ENCODE data around the gene MVD.
"Not testable (repeated sequence)": the region's sequence is repeated elsewhere in the genome, so short reads cannot be mapped to it uniquely, and the experiment has no call there.

MVD gene

GRCh38 chr16:88680554-88681083 lies 17.7 kb upstream of the MVD start:
- no peak for DNase-seq

- DNase-seq: no peak
Measured at GRCh38 chr16:88678224-88678979, 15.5 kb upstream of the MVD start.

- no peak for DNase-seq
Measured at GRCh38 chr16:88677721-88678120, 14.8 kb upstream of the MVD start.

GRCh38 chr16:88676502-88677242 lies 13.8 kb upstream of the MVD start:
- no peak for DNase-seq

GRCh38 chr16:88673716-88674379 lies 11.0 kb upstream of the MVD start:
- no peak for DNase-seq

- no peak for DNase-seq
Measured at GRCh38 chr16:88672776-88673175, 9.9 kb upstream of the MVD start.

GRCh38 chr16:88671806-88672205 lies 8.9 kb upstream of the MVD start:
- DNase-seq: no peak

GRCh38 chr16:88669980-88670379 lies 7.1 kb upstream of the MVD start:
- DNase-seq: no peak

GRCh38 chr16:88669493-88669892 lies 6.6 kb upstream of the MVD start:
- DNase-seq: not testable (repeated sequence)

GRCh38 chr16:88667461-88667860 lies 4.6 kb upstream of the MVD start:
- DNase-seq: no peak

GRCh38 chr16:88665570-88665969 lies 2.7 kb upstream of the MVD start:
- DNase-seq: no peak

- no peak for DNase-seq
Measured at GRCh38 chr16:88665148-88665547, 2.3 kb upstream of the MVD start.

- DNase-seq: no peak
Measured at GRCh38 chr16:88662222-88662842, 559 bp downstream of the MVD start.

GRCh38 chr16:88661468-88661867 lies 1.4 kb downstream of the MVD start:
- no peak for DNase-seq

- no peak for DNase-seq
Measured at GRCh38 chr16:88659160-88659559, 3.7 kb downstream of the MVD start.

- no peak for DNase-seq
Measured at GRCh38 chr16:88658714-88659113, 4.2 kb downstream of the MVD start.

- no peak for DNase-seq
Measured at GRCh38 chr16:88657371-88657770, 5.5 kb downstream of the MVD start.

GRCh38 chr16:88656291-88656980 lies 6.5 kb downstream of the MVD start:
- DNase-seq: no peak

GRCh38 chr16:88655733-88656281 lies 7.1 kb downstream of the MVD start:
- no peak for DNase-seq

GRCh38 chr16:88655053-88655732 lies 7.7 kb downstream of the MVD start:
- no peak for DNase-seq

GRCh38 chr16:88654363-88655052 lies 8.4 kb downstream of the MVD start:
- DNase-seq: no peak
